ENCODE data around the gene TBL1X.
"Not testable (repeated sequence)": the region's sequence is repeated elsewhere in the genome, so short reads cannot be mapped to it uniquely, and the experiment has no call there.

TBL1X gene

GRCh38 chrX:9533611-9534010 is 68.8 kb downstream of the TBL1X start:
- no peak for DNase-seq

- DNase-seq, result peak in 6 of 58 donors; percentile 3 to 45 (median 18)
Measured at GRCh38 chrX:9534686-9535085, 69.8 kb downstream of the TBL1X start.

GRCh38 chrX:9535101-9535500 is 70.2 kb downstream of the TBL1X start:
- DNase-seq, result no peak

DNA sequence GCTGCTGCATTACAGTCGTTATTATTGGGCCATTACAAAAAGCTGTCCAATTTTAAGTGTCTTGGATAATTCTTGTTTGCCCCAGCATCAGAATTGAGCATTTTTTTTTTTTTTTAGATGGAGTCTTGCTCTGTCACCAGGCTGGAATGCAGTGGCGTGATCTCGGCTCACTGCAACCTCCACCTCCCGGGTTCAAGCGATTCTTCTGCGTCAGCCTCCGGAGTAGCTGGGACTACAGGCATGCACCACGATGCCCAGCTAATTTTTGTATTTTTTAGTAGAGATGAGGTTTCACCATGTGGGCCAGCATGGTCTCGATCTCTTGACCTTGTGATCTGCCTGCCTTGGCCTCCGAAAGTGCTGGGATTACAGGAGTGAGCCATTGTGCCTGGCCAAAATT is 71.3 kb downstream of the TBL1X start:
- DNase-seq, result not testable (repeated sequence)

GRCh38 chrX:9537781-9538180 is 72.9 kb downstream of the TBL1X start:
- DNase-seq, result no peak

- no peak for DNase-seq
Measured at GRCh38 chrX:9538544-9539045, 73.7 kb downstream of the TBL1X start.

DNA sequence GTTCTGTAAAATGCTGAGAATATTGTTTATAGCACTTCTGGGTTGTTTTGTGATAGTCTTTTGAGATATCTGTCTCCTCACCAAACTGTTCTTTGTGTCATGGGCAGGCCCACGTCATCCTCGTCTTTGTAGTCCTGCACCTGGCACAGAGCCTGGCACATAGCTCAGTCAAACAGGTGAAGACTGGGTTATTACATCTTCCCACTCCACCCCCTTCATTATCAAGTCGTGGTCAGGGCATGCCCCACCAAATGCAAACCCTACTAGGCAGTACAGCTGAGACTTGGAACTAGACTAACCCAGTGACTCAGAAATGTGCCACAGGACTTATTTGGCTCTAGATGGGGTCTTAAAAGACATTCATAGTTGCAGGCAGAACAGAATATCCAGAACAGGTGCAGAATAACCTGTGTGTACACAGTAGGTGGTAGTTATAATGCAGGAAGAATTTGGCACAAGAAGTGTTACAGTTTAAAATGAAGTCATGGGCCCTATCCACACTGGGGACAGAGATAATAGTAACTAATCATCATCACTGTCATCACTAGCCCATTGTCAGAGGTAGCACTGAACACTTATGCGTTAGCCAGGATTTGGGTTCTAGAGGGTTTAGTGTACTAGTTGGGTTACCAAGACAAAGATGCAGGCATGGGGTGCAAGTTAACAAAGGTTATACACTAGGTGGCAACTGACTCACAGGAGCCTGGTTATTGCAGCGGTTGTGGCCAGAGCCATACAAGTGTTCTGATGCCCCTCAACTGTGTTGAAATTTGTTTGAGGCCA is 74.9 kb downstream of the TBL1X start:
- no peak for DNase-seq

GRCh38 chrX:9542106-9542760 is 77.4 kb downstream of the TBL1X start:
- DNase-seq, result no peak

DNA sequence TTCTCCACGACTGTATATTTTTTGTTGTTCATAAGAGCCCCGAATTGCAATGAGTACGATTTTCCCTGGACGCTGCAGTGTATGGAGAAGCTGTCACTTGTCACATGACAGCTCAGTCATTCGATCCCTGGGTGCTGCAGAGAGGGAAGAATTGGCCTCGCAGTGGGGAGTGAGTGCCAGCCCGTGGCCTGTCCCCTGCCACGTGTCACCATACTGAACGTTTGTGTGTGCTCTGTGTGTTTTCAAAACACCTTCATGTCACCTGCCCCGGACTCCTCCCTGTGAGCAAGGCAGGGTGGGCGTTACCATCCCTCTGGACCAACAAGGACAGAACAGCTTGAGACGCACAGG is 77.9 kb downstream of the TBL1X start:
- DNase-seq, result peak in 3 of 58 donors; percentile 11 to 34 (median 29)

- no peak for DNase-seq
Measured at GRCh38 chrX:9555354-9555753, 90.5 kb downstream of the TBL1X start.

- DNase-seq, result no peak
Measured at GRCh38 chrX:9557091-9557490, 92.2 kb downstream of the TBL1X start.

DNA sequence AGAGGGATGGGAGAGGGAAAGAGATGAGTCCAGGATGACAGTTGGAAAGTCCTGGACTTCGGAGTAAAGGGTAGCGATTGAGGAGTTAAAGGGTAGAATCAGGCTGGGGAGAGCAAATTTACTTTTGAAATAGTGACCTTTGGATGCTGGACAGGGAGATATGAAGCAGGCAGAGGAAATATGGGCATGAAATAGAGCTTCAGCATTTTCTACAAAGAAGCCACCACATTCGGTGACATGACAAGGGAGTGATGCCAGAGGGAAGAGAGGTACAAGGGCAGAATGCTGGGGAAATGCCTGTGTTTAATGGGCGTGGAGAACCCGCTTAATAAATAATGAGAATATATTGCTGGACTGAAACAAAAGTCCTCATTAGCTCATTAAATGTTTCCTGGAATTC is 92.7 kb downstream of the TBL1X start:
- DNase-seq, result no peak

DNA sequence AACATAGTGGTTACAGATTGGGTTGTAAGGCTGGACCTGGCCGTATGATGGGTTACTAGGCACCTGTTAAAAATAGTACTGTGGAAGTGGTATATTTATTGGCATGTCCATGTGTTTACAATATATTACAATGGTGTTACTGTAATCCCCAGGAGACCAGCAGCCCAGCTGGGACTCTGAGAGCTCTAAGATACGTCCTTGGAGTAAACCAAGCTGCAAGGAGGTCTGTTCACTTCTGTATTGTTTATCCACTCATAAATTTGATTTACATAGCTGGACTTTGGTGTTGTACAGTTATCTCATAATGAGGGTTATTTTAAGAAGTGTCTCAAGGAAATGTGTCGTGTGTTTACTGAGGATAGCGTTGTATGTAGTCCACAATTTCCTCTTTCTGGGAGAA is 93.8 kb downstream of the TBL1X start:
- DNase-seq, result no peak

GRCh38 chrX:9560219-9560618 is 95.4 kb downstream of the TBL1X start:
- peak in 10 of 58 donors; percentile 1 to 37 (median 12) for DNase-seq

DNA sequence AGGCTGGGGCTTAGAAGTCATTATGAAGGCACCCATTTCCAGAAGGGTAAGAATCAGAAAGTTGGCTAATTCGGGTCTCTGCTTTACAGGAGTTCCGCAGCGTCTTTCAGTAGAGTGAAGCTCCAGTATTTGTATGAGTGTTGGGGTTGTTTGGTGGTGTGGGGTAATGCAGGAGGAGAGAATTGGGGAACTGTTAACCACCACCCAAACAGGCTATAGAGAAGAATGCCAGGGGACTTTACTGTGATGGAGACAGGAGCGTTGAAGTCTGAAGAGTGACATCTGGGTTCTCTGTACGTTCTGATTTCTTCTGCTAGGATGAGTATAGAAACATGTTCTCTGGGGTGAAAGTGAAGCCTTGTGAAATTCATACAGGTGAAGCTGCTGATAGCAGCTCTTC is 96.3 kb downstream of the TBL1X start:
- DNase-seq, result no peak

DNA sequence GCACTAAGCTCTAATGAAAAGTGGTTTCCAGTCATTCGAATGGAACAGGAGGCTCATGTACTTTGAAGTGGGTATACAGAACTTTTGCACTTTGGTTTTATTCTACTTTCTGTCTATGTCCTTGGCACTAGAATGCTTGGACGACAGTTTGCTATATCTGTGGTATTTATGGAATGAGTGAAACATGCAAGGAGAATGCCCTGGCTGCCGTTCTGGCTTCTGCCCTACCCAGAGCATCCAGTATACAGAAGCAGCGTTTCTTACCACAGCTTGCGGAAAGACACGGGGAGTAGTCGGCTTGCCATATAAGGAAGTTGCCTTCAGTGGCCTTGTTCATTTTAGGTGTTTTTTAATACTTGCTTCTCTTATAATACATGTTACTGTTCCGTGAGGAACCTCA is 98.0 kb downstream of the TBL1X start:
- no peak for DNase-seq

DNA sequence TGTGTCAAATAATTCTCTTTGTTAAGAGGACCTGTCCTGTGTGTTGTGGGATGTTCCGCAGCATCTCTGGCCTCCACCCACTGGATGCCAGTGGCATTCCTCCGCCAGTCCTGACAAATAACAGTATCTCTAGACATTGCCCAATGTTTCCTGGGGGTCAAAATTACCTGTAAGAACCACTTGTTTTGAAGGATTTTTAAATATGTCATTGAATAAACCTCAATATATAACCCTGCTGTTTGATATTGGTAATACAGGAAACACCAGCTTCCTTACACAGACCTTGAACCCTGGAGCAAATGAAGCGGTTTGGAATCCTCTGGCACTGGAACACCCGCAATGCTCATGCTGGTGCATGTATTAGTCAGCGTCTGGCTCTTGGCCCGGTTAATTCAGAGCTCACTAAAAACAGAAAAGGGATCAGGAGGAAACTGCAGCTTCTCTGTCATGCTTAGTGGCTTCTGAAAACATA is 101.3 kb downstream of the TBL1X start:
- DNase-seq, result peak in 40 of 58 donors; percentile 1 to 56 (median 14)

DNA sequence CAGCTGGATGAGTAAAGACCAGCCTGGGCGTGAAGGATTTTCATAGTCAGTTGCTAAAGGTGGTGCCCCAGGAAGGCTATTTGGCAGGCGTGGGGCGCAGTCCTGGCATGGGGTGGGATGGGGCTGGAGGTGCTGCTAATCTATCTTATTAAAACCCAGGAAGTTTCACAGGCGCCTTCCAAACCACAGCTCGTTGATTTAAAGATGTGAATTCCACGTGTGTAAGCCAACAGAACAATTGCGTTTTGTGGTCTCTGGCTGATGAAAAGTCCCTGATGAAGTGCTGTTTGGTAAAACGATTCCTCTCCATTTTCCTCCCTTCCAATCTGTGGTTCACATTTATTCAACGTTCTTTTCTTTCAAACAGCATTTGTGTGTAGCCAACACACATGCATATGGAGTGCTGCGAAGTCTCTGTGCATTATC is 105.0 kb downstream of the TBL1X start:
- DNase-seq, result no peak

GRCh38 chrX:9573282-9574106 is 108.6 kb downstream of the TBL1X start:
- DNase-seq, result no peak

- DNase-seq, result peak in 2 of 58 donors; percentile 1 to 4
Measured at GRCh38 chrX:9576059-9576458, 111.2 kb downstream of the TBL1X start.

DNA sequence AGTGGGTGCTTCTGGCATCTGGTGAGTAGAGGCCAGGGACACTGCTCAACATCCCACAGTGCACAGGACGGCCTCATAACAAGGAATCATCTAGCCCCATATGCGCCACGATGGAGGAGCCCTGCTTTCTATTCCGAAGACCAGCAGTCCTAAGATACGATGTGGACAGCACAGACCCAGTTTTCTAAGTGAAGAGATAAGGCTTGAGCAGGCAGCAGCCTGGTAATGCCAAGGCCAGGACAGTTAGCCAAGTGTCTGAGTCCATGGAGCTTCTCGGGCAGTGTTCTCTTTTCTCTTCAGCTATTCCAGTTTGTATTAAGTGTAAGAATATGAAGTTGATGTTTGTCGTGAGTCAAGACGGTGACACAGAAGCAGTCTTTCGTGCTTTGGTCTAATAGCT is 112.7 kb downstream of the TBL1X start:
- DNase-seq, result no peak
